GM20431 (cell line): ENCODE measurements around the gene ZFYVE16.
"Not testable (repeated sequence)": the region's sequence is repeated elsewhere in the genome, so short reads cannot be mapped to it uniquely, and the experiment has no call there.

Source experiments
- in situ Hi-C: fragments of 300-500 bp; cut with MseI, MboI; formaldehyde crosslinking; loops from one replicate; pipeline ENCODE4 v1.15.0; 2020; ENCODE audit warnings: low sequenced_read_pairs; ENCODE audit not compliant: unreplicated experiment

ZFYVE16 gene

GRCh38 chr5:80408484-80409366 is 861 bp downstream of the ZFYVE16 start:
- in situ Hi-C loops, result no loop called here

DNA sequence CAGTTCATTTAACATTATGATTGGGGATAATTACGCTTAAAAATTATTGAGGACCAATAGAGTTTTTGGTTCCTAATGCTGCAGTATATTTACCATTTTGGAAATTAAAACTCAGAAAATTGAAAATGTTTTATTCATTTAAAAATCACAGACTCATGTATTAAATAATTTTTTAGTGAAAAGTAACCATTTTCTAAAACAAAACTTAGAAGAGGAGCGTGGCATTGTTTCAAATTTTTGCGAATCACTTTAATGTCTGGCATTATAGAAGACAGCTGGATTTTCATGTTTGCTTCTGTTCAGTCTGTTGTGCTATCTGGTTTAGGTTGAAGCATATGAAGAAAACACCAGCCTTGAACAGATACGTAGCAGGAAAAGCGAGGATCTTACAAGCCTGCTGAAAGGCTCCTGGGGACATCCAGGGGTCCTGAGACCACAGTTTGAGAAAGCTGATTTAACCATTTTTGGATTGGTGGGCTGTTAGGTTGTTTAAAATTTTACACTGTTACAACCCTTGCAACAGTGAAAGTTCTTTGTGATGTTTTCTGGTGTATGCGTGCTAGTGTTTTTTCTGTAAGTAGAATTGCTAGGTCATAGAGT is 1.6 kb downstream of the ZFYVE16 start:
- in situ Hi-C loops, result no loop called here

DNA sequence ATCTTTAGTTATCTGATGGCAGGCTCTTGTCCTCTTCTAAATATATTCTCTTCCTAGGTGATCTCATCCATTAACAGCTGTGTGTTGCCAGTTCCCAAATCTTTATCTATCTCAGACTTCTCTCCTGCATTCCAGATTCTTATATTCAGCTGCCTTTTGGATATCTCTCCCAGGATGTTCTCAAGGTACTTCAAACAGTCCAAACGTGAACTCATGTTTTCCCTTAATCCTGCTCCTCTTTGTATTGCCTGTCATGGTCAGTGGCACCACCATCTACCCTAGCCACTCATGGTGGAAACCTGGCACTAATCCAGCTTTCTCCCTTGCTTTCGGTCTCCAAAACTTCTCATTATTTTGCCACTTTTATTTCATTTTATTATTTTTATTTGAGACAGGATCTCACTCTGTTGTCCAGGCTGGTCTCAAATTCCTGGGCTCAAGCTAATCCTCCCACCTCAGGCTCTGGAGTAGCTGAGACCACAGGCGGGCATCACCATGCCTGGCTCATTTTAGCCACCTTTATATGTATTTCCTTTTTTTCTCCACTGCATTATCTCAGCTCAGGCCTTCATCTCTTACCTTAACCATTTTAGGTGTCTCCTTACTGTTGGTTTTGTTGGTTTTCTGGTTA is 3.8 kb downstream of the ZFYVE16 start:
- in situ Hi-C loops, result no loop called here

DNA sequence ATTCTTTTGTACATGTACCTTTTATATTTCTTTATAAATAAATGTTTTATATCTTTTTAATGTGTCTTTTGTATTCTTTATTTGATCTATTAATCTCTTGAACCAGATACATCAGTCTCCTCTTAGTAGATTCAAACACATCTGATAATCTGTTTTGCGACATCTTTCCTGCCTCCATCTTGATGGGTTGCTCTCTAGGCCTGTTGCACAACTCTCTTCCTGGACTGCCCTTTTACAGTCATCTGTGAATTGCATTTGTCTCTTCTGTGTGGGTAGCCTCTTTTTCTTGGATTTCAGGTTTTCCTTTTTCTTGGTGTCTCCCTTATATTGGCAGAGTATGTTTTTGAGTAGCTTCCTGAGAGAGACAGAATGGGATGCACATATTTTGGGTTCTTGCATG is 6.2 kb downstream of the ZFYVE16 start:
- in situ Hi-C loops, result no loop called here

- in situ Hi-C loops, result no loop called here
These were observed 10.1 kb downstream of the ZFYVE16 start for GRCh38 chr5:80417973-80418372.

DNA sequence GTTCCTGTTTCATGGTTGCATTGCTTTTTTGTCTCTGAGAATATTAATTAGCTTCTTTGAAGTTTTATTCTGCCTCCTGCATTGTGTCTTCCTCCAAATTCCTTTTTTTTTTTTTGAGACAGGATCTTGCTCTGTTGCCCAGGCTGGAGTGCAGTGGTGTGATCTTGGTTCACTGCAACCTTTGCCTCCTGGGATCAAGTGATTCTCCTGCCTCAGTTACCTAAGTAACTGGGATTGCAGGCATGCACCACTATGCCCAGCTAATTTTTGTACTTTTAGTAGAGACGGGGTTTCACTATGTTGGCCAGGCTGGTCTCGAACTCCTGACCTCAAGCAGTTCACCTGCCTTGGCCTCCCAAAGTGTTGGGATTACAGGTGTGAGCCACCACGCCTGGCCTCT is 16.5 kb downstream of the ZFYVE16 start:
- in situ Hi-C loops, result not testable (repeated sequence)

DNA sequence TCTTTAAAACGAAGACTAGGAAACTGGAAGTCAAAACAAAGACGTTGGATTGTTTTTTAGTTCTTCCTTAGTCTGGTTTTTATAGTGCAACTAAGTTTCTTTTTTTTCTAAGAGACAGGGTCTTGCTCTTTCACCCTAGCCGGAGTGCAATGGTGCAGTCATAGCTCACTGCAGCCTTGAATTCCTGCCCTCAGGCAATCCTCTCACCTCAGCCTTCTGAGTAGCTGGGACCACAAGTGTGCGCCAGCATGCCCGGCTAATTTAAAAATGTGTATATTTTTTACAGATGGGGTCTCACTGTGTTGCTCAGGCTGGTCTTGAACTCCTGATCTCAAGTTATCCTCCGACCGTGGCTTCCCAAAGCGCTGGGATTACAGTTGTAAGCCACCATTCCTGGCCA is 27.6 kb downstream of the ZFYVE16 start:
- in situ Hi-C loops, result no loop called here

- in situ Hi-C loops, result no loop called here
These were observed 29.5 kb downstream of the ZFYVE16 start for GRCh38 chr5:80437326-80437725.

DNA sequence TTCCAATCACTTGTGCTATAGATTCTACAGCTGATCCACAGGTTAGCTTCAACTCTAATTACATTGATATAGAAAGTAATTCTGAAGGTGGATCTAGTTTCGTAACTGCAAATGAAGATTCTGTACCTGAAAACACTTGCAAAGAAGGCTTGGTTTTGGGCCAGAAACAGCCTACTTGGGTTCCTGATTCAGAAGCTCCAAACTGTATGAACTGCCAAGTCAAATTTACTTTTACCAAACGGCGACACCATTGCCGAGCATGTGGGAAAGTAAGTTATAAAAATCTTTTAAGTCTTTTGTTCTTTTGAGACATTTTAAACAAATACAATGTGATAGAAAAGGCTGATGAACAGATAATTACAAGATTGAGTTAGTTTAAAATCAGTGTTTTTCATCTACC is 30.9 kb downstream of the ZFYVE16 start:
- in situ Hi-C loops, result no loop called here

GRCh38 chr5:80439213-80439612 is 31.3 kb downstream of the ZFYVE16 start:
- in situ Hi-C loops, result no loop called here

DNA sequence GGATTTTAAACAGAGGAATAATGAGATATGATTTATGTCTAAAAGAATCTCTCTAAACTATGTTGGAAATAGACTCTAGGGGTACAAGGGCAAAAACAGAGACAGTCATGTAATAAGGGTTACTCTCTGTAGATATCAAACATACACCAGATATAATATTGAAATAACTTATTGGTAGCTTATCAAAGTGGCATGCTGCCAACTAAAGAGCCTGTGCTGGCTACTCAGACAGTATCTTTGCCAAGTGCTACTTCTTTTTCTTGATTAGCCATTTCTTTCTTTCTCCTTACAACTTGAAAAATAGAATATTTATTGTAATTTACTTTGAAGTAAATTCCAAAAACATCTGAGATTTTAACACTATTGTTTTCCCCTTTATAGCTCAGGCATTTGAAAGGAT is 34.9 kb downstream of the ZFYVE16 start:
- in situ Hi-C loops, result no loop called here

- in situ Hi-C loops, result no loop called here
These were observed 45.5 kb downstream of the ZFYVE16 start for GRCh38 chr5:80453366-80453765.

- in situ Hi-C loops, result no loop called here
These were observed 55.4 kb downstream of the ZFYVE16 start for GRCh38 chr5:80463269-80463668.

GRCh38 chr5:80466669-80467485 is 59.0 kb downstream of the ZFYVE16 start:
- in situ Hi-C loops, result no loop called here

- in situ Hi-C loops, result no loop called here
These were observed 60.3 kb downstream of the ZFYVE16 start for GRCh38 chr5:80468131-80468530.

DNA sequence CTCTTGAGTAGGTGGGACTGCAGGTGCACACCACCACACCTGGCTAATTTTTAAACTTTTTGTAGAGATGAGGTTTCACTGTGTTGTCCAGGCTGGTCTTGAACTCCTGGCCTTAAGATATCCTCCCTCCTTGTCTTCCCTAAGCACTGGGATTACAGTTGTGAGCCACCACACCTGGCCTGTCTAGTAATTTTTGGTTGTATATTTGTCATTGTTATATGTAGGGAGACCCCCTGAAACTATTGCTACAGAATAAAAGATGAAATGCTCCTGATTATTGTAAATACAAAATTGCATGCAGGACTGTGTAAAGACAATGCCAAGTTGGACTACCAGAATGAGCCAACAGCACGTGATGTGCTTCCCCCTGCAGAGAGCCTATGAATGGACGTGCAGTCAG is 62.8 kb downstream of the ZFYVE16 start:
- in situ Hi-C loops, result not testable (repeated sequence)

DNA sequence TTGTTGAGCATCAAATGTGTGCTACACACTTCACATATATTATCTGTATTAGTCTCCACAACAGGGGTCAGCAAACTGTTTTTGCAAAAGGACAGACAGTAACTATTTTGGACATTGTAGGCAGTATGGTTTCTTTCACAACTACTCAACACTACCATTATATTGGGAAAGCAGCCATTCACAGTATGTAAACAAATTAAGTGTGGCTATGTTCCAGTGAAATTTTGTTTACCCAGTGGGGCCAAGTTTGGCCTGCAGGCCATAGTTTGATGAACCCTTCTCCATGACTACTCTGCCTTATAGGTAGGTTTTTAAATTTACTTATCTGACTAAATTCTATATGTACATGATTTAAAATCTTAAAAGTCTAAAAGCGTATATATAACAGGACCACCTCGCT is 67.1 kb downstream of the ZFYVE16 start:
- in situ Hi-C loops, result loop anchor here (25.0 kb wide), 1 partner anchor 187 kb away; the partner anchor contains the start of genes DHFR and MSH3

DNA sequence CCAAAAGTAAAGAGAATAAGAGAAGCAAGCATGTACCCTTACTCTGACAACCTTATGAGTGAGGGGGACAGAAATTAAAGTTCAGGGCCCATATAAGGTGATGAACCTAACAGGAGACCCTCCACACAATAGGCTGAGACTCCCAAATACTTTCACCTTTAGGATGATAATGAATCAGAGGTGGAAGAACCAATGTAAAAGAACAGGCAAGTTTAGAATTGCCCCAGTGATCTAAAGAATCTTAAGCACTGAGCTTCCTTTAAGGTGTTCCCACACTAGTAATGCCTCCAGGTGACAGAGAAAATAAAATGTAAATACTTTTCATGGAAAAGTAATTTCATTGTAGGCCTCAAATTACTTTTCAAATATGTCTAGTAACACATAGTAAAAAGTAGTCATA is 71.8 kb downstream of the ZFYVE16 start:
- in situ Hi-C loops, result loop anchor here (25.0 kb wide), 1 partner anchor 183 kb away; the partner anchor contains the start of genes DHFR and MSH3

DNA sequence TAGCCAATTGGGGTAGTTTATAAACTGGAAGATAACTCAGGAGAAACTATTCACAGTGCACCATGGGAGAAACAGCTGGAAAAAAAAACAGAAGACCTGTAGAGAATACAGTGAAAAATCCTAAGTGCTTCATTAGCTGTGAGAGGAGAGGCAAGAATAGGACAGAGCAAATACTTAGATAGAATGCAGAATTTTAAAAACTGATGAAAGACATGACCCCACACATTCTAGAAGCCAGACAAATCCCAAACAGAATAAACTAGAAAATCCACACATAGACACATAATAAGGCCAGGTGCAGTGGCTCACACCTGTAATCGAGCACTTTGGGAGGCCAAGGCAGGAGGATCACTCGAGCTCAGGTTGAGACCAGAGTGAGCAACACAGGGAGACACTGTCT is 72.5 kb downstream of the ZFYVE16 start:
- in situ Hi-C loops, result loop anchor here (25.0 kb wide), 1 partner anchor 182 kb away; the partner anchor contains the start of genes DHFR and MSH3
